Limb (tissue), 2 donors: ENCODE measurements around the gene CACNA1C.
A peak's percentile ranks its signal among the peaks of the same experiment; 100 is the strongest.
"Not testable (repeated sequence)": the region's sequence is repeated elsewhere in the genome, so short reads cannot be mapped to it uniquely, and the experiment has no call there.

Experiments used
- DNase-seq, 2 donors: peaks; one replicate each; pipeline ENCODE4 v3.0.0-alpha.2; 2016; ENCODE audit errors: extremely low spot score in 2 of 2

Gene CACNA1C

DNA sequence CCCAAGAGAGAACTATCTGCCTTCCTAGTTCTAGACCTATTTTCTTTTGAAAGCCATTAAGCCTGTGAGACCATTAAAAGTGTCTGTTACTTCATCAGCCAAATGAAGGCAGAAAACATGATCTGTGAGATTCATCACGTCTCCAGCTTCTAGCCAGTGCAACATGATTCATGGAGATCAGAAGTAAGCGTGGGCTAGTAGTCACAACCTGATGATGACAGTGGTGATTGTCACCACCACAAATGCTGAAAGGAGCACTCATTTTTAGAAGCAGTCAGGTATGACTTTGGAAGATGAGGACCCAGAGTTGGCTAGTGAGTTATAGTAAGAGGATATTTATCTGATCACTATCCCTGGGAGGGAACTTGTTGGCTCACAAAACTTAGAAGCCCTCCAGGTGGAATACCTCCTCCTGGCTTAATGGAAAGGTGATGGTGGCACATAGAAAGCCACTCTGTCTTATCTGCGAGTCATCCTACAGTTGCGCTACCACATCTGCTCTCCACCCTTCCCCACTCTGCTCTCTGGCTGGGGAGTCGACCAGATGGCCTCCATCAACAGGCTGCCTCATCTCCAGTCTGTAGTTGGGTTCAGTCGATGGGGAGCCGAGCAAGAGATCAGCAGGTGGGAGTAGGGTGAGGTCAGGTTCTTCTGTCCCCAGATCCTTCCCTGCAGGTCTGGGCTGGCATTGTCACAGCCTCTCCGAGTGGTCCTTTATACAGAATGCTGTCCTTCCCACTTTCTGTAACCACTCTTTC is 424.4 kb downstream of the CACNA1C start:
- DNase-seq: no peak

- DNase-seq: no peak
These were observed 427.2 kb downstream of the CACNA1C start for GRCh38 chr12:2479851-2480535.

DNA sequence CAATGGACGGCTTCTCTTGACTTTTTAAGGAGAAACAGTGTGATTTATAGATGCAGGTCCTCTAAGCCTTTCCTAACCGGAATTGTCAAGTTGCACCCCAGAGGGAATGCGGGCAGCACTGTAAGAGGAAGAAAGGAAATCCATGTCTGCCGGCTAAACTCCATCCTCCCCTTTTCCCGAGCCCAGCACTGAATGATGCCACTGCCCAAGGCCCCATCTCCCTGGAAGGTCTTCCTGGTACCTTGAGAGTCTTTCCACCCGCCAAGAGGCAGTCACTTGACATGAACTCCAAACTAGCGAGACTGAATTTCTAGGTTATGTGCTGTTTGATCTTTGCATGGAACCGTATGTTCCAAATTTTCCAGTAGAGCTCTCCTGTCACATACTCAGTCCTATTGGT is 428.6 kb downstream of the CACNA1C start:
- no peak for DNase-seq

DNA sequence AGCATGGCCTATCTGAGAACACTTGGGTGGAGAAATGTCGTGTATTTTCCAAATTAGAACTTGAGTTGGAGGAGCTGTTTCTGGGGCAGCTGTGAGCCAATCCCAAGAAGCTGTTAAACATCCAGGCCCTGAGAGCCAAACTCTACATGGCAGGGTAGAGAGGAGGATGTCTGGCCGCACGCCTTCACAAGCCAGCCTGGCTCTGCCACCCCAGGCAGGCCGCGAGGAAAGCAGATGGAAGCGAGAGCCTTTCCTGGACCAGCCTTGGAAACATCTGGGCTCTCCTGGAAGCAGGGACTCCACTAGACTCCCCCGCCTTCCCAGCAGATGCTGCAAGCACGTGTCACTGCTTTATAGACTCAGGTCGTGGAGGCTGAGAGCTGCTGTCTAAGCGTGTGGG is 429.2 kb downstream of the CACNA1C start:
- no peak for DNase-seq

DNA sequence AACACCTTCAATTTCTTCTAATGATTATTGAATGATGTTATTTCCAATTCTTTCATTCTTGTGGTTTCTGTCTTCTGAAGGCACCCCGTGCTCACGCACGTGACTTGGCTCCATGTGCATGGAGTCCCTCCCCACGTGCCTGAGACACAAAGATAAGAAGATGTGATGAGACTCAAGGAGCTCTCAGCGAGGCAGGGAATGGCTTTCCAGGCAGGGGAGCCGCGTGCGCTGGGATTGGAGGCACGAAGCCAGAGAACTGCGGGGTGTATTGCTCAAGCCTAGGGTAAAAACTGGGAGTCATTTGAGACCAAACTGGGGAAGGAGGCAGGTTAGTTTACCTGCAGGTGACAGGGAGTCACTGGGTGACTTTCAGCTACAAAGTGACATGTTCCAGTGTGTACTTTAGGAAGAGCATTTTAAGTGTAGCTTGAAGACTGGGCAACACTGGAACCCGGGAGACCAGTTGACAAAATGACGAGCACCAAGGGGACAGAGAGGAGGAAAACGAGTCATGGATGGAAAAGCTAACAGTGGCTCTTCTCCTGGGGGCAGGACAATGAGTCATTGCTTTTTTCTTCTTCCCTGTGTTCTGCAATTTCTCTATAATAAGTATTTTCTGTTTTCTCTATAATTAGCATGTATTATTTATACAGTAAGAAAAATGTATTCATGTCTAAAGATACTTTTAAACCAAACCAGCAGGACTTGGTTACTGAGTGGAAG is 430.3 kb downstream of the CACNA1C start:
- no peak for DNase-seq

DNA sequence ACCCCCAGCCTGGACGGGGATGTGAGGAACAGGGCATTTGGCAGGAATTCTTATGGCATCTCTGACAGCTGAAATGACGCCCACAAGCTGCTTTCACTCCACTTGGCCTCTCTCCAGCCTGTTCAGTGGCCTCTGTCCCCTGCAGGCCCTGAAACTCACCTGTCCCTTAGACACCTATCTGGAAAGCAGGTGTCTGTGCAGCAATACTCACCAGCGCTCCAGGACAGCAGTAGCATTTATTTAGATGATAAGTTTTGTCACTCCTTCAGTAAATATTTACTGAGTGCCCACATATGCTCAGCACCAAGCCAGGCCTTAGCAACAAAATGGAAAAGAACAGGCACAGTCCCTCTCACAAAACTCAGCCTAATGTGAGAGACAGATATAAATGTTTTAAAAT is 430.9 kb downstream of the CACNA1C start:
- no peak for DNase-seq

- no peak for DNase-seq
These were observed 431.5 kb downstream of the CACNA1C start for GRCh38 chr12:2484141-2484776.

DNA sequence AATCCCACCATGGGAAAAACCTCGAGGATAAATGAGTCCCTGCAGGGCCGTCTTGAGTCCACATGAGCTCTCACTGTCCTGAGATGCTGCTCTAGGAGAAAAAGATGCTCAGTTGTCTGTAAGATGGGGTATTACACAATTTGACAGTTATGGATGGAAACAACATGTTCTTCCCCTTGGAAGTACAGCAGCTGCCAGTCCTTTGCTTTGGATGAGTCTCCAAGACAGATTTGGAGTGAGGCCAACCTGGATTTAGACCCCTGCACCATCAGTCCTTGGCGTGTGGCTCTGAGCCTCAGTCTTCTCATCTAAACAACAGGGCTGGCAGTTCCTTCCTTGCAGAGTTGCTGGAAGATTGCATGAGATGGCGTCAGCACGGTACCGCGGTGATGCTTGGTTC is 432.9 kb downstream of the CACNA1C start:
- no peak for DNase-seq

- DNase-seq: no peak
These were observed 434.0 kb downstream of the CACNA1C start for GRCh38 chr12:2486796-2487195.

GRCh38 chr12:2487278-2487677 is 434.5 kb downstream of the CACNA1C start:
- DNase-seq: no peak

DNA sequence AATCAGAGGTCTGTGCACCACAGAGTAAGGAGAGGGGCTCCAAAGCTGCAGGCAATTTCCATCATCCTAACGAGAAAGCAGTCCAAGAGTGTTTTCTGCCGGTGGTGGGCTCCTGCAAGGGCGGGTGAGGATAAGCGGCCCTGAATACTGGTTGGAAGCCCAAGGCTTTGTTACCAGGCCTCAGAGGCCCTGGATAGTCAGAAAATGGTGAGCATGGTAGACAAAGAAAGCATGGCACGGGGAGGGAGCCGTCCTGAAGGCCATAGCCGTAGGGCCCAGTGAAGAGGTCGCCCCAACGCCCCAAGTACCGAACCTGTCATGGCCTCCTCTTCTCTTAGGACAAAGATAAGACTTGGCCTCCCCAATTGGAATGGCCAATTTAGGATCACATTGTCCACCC is 435.3 kb downstream of the CACNA1C start:
- no peak for DNase-seq

DNA sequence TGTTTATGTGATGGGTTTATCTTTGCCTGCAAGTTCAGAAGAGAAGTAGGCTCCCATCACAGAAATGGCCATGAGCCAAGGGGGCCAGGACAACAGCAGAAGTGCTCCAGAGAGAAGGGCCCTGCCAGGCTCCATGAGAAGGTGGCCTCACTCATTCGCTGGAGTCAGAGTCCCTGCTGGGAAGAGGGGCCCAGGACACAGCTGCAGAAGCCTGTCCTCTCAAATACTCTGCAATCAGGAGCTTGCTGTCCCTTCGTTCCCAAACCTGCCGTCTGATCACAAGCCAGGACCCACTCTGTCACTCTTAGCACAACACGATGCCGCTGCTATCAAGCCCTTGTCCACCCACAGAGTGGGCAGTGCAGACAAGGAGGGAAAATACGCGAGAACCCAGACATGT is 435.8 kb downstream of the CACNA1C start:
- DNase-seq: no peak

DNA sequence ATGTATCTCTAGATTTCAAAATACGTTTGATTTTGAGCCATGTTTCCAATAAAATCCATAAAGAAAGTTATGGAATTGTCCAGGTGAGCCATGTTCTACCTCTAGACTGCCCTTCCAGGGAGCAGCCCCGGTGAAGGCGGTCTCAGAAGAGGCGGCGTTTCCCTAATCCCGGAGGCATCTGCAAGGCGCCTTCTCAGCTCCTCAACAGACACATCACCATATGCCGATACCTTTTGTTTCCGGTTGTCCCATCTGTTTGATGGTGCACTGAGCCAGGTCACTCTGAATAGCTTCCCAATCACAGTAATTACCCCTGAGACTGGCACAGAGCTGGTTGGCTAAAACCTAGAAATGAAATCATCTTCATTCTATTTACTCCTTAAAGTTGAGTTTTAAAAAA is 436.5 kb downstream of the CACNA1C start:
- no peak for DNase-seq

DNA sequence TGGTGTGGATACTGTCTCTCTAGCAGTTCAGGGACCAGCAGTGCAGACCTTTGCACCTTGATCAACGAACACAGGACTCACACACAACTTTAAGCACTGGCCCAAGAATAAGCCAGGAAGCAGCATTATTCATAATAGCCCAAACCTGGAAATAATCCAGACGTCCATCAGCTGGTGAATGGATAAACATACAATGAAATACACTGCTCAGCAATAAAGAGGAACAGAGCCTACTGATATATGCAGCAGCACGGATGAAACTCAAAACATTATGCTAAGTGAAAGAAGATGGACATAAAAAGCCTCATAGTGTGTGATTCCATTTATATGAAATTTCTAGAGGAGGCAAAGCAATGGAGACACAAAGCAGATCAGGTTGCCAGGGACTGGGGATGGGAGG is 438.0 kb downstream of the CACNA1C start:
- DNase-seq: no peak

DNA sequence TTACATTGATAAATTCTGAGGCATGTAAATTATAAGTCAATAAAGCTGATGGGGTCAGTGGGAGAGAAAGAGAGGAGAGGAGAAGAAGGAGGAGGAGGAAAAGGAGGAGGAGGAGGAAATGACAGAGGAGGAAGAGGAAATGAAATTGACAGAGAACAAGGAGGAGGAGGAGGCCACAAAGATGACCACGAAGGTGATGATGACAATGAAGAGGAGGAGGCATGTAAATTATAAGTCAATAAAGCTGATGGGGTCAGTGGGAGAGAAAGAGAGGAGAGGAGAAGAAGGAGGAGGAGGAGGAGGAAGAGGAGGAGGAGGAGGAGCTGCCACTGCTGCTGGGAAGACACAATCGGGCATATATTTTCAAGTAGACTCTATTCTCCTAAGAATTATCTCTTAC is 438.6 kb downstream of the CACNA1C start:
- DNase-seq: not testable (repeated sequence)

DNA sequence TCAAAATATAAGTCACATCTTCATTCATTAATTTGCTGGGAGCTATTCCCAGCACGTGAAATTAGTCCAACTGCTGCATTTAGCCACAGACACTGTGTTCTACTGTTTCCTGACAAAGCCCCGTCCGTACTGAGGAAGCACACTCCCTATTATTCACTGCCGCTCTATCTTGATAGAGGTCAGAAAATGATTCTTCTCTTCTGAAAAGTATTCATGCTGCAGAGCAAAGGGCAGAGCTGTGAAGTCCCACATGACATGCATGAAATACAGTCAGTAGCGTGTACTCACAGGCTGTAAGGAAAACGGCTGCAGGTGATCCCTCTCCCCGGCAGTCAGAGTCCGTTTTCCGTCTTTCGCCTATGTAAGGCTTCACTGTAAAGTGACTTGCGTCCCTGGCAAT is 439.4 kb downstream of the CACNA1C start:
- DNase-seq: no peak

- no peak for DNase-seq
These were observed 440.3 kb downstream of the CACNA1C start for GRCh38 chr12:2493086-2493485.

- peak in 1 of 2 donors; percentile 44 for DNase-seq
These were observed 441.9 kb downstream of the CACNA1C start for GRCh38 chr12:2494486-2495192.

DNA sequence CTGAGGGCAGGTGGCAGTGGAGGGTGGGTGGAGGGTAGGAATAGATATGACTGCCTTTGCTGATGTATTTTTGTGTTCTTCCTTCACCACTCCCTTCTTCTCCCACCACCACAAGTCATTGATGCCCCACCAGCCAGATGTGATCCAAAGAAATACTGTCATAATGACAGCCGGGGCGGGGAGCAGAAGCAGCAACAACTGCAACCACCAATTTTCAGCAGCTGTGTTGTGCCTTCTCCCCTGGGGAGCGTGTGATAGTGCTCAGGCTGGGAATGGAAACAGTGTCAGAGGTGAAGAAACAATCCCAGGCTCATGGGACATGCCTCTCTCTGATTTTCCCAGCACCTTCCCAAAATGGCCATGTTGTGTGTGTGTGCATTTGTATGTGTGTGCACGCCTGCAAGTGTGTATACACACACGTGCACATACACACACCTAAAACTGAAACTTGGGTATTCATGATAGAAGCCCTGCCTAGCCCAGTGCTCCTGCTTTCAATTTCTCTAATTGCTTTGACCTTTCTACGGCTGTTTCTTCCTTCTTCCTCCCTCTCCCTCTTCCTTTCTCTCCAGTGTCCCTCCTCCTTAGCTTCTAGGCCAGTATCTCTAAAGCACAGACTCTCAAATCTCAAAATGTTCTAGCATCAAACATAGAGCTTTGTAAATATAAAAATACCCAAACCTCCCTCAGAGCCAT is 442.8 kb downstream of the CACNA1C start:
- no peak for DNase-seq

- no peak for DNase-seq
These were observed 446.2 kb downstream of the CACNA1C start for GRCh38 chr12:2498964-2499500.
